OCI-LY3 (cell line): ENCODE measurements around the gene CFD.

Experiments used
- H2AFZ ChIP-seq: fragments of 200-600, 300-600 bp; shearing (Covaris generic); 2 replicates; pipeline ENCODE4 v1.6.0; 2014; ENCODE audit warnings: antibody characterized with exemption, low read depth, low read length
- H3K27ac ChIP-seq: fragments of 200-600, 300-600 bp; sonication (generic); 2 replicates; pipeline ENCODE4 v1.5.1; 2014; ENCODE audit warnings: mild to moderate bottlenecking, low read length, moderate library complexity, mixed read lengths
- H3K27me3 ChIP-seq: fragments of 200-600, 300-600 bp; sonication (generic); 2 replicates; pipeline ENCODE4 v1.6.1; 2014; ENCODE audit warnings: low read depth, low read length, mixed read lengths
- H3K36me3 ChIP-seq: fragments of 200-600, 300-600 bp; sonication (generic); replicated peaks from 2 replicates; pipeline ENCODE3; 2014; ENCODE audit warnings: low read depth, low read length, mixed read lengths
- H3K4me1 ChIP-seq: fragments of 300-600, 200-600 bp; sonication (generic); 2 replicates; pipeline ENCODE4 v1.6.1; 2014; ENCODE audit warnings: low read length, mixed read lengths
- H3K4me2 ChIP-seq: fragments of 200-600, 300-600 bp; sonication (generic); 2 replicates; pipeline ENCODE4 v1.6.1; 2014; ENCODE audit warnings: low read length, mixed read lengths
- H3K4me3 ChIP-seq: fragments of 300-600, 200-600 bp; sonication (generic); 2 replicates; pipeline ENCODE4 v1.5.1; 2014; ENCODE audit warnings: antibody characterized with exemption, mild to moderate bottlenecking, low read length, moderate library complexity
- H3K79me2 ChIP-seq: fragments of 300-600, 200-600 bp; shearing (Covaris generic); 2 replicates; pipeline ENCODE4 v1.6.1; 2014; ENCODE audit warnings: mild to moderate bottlenecking, low read length, mixed read lengths
- H3K9ac ChIP-seq: fragments of 300-600, 200-600 bp; shearing (Covaris generic); 2 replicates; pipeline ENCODE4 v1.6.0; 2014; ENCODE audit warnings: mild to moderate bottlenecking, low read length, moderate library complexity
- H3K9me3 ChIP-seq: fragments of 200-600, 300-600 bp; shearing (Covaris generic); 2 replicates; pipeline ENCODE4 v1.6.1; 2014; ENCODE audit warnings: low read length, mixed read lengths; ENCODE audit not compliant: insufficient read depth
- H4K20me1 ChIP-seq: fragments of 200-600, 300-600 bp; sonication (generic); 2 replicates; pipeline ENCODE4 v1.6.1; 2016; ENCODE audit warnings: low read length, mixed read lengths; ENCODE audit not compliant: insufficient read depth
- EZH2phosphoT487 ChIP-seq: fragments of 200-600 bp; shearing (Covaris generic); IDR thresholded peaks from 2 replicates; pipeline ENCODE4 v1.6.1; 2018; ENCODE audit warnings: antibody characterized with exemption, mixed run types, low read depth
- TF ChIP-seq, protein P1 (sequence below): fragments of 200-600, 300-600 bp; sonication (generic); IDR thresholded peaks from 2 replicates; pipeline ENCODE4 v1.5.1; 2014; ENCODE audit warnings: antibody characterized with exemption, low read length, low read depth

CFD gene

DNA sequence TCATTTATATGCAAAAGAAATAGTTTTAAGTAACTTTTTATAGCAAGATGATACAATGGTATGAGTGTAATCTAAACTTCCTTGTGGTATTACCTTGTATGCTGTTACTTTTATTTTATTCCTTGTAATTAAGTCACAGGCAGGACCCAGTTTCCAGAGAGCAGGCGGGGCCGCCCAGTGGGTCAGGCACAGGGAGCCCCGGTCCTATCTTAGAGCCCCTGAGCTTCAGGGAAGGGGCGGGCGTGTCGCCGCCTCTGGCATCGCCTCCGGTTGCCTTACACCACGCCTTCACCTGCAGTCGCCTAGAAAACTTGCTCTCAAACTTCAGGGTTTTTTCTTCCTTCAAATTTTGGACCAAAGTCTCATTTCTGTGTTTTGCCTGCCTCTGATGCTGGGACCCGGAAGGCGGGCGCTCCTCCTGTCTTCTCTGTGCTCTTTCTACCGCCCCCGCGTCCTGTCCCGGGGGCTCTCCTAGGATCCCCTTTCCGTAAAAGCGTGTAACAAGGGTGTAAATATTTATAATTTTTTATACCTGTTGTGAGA lies 47.9 kb upstream of the CFD start:
- no peaks in the 10 kb centered on the region for H3K4me1 ChIP-seq
- no peak overlapping the region for H3K4me3 ChIP-seq
- peaks cover 87% of the 10 kb centered on the region for H3K36me3 ChIP-seq
- TF ChIP-seq, protein P1, sequence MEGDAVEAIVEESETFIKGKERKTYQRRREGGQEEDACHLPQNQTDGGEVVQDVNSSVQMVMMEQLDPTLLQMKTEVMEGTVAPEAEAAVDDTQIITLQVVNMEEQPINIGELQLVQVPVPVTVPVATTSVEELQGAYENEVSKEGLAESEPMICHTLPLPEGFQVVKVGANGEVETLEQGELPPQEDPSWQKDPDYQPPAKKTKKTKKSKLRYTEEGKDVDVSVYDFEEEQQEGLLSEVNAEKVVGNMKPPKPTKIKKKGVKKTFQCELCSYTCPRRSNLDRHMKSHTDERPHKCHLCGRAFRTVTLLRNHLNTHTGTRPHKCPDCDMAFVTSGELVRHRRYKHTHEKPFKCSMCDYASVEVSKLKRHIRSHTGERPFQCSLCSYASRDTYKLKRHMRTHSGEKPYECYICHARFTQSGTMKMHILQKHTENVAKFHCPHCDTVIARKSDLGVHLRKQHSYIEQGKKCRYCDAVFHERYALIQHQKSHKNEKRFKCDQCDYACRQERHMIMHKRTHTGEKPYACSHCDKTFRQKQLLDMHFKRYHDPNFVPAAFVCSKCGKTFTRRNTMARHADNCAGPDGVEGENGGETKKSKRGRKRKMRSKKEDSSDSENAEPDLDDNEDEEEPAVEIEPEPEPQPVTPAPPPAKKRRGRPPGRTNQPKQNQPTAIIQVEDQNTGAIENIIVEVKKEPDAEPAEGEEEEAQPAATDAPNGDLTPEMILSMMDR: no peak
- TF ChIP-seq EZH2phosphoT487: no peak
- no peak overlapping the region for H3K27ac ChIP-seq
- H3K79me2 ChIP-seq: peaks cover 29% of the 10 kb centered on the region
- H2AFZ ChIP-seq: no peak overlapping the region
- H3K9me3 ChIP-seq: no peaks in the 10 kb centered on the region
- no peak overlapping the region for H3K4me2 ChIP-seq
- H3K27me3 ChIP-seq: no peaks in the 10 kb centered on the region
- peaks cover 50% of the 10 kb centered on the region for H4K20me1 ChIP-seq
- H3K9ac ChIP-seq: no peak overlapping the region

DNA sequence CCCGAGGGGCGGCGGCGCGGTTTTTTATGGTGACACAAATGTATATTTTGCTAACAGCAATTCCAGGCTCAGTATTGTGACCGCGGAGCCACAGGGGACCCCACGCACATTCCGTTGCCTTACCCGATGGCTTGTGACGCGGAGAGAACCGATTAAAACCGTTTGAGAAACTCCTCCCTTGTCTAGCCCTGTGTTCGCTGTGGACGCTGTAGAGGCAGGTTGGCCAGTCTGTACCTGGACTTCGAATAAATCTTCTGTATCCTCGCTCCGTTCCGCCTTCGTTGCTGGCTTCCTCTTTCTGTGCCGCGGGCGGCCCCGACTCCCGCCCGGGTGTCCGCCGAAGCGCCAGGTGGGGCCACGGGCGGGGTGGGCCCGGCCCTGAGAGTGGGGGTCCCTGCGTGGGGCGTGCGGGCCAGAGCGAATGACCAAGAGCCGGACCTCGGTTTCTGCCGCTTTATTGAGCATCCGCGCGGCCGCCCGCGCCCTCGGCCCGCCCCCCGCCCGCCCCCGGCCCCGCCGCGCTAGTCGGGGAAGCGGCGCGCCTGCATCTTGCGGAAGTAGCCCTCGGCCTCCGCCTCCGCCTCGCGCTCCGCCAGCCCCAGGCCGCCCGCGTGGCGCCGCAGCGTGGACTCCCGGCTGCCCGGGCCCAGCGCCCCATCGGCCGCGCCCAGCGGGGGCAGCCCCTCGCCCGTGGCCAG lies 47.3 kb upstream of the CFD start:
- Histone ChIP-seq H3K27me3 (no peaks in the 10 kb centered on the region), H3K4me1 (no peaks in the 10 kb centered on the region), H3K9ac (no peak overlapping the region), H3K79me2 (peaks cover 23% of the 10 kb centered on the region), H3K4me3 (no peak overlapping the region), H3K27ac (no peak overlapping the region), H2AFZ (no peak overlapping the region), H3K36me3 (peaks cover 81% of the 10 kb centered on the region), H3K9me3 (no peaks in the 10 kb centered on the region), H3K4me2 (no peak overlapping the region), H4K20me1 (peaks cover 44% of the 10 kb centered on the region)
- no peak for TF ChIP-seq EZH2phosphoT487
- TF ChIP-seq, protein P1: no peak

DNA sequence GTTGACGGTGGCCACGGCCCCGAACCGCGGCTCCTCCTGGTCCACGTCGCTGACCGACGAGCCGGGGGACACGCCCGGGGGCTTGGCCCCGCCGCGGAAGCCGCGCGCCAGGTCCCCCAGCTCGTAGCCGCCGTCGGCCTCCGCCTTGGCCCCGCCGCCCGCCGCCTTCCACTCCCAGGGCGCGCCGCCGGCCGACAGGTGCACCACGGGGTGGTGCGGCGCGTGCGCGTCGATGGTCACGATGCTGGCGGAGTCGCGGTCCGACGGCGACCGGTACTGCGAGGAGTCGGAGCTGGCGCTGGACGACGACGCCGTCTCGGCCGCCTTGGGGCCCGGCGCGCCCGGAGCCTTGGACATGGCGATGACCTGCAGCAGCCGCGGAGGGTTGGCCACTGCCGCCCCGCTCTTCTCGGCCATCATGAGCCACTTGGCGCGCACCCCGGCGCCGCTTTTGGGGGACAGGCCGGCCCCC lies 46.7 kb upstream of the CFD start:
- H3K36me3 ChIP-seq: peaks cover 75% of the 10 kb centered on the region
- no peak overlapping the region for H3K9ac ChIP-seq
- peaks cover 17% of the 10 kb centered on the region for H3K79me2 ChIP-seq
- no peaks in the 10 kb centered on the region for H3K9me3 ChIP-seq
- H3K27me3 ChIP-seq: no peaks in the 10 kb centered on the region
- TF ChIP-seq, protein P1: no peak
- TF ChIP-seq EZH2phosphoT487: no peak
- H3K4me2 ChIP-seq: no peak overlapping the region
- peaks cover 38% of the 10 kb centered on the region for H4K20me1 ChIP-seq
- no peak overlapping the region for H3K27ac ChIP-seq
- no peaks in the 10 kb centered on the region for H3K4me1 ChIP-seq
- no peak overlapping the region for H2AFZ ChIP-seq
- H3K4me3 ChIP-seq: no peak overlapping the region

DNA sequence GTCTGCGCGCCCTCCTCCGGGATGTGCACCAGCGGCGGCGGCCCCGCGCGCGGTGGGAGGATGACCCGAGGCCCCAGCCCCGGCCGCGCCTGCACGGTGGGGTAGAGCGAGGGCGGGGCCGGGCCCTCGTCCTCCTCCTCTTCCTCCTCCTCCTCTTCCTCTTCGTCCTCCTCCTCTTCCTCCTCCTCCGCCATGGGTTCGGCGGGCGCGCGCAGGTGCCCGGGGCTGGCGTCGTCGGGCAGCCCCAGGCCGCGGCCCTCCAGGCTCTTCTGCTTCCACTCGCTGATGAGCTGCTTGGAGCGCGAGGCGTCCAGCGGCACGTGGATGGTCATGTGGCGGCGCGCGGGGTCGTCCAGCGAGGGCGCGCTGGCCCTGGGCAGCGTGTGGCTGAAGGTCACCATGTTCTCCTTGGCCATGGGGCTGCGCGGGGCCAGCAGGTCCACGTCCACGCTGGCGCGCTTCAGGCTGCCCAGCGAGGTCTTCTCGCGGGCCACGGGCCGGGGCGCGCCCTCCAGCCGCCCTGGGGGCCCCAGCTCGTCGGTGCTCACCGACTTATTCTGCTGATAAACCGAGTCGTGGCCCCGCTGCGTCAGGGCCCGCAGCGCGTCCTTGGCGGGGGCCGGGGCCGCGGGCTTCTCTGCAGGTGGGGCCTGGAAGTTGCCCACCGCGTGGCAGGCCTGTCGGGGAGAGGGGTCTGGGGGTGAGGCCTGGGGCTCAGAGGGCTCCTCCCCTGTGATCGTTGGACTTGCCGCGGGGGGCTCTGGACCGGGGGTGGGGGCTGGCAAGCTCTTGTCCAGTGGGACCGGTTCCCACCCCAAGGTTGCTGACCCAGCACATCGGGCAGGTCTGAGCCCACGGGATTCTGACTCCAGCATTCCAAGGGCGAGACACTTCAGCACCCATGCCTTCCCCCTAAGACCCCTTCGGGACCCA lies 46.0 kb upstream of the CFD start:
- peaks cover 10% of the 10 kb centered on the region for H3K79me2 ChIP-seq
- H4K20me1 ChIP-seq: peaks cover 31% of the 10 kb centered on the region
- no peak overlapping the region for H3K9ac ChIP-seq
- no peak overlapping the region for H3K4me2 ChIP-seq
- no peak overlapping the region for H3K27ac ChIP-seq
- no peak overlapping the region for H2AFZ ChIP-seq
- no peak overlapping the region for H3K4me3 ChIP-seq
- no peak for TF ChIP-seq EZH2phosphoT487
- TF ChIP-seq, protein P1: no peak
- no peaks in the 10 kb centered on the region for H3K4me1 ChIP-seq
- no peaks in the 10 kb centered on the region for H3K27me3 ChIP-seq
- peaks cover 68% of the 10 kb centered on the region for H3K36me3 ChIP-seq
- no peaks in the 10 kb centered on the region for H3K9me3 ChIP-seq
